HG03045 (cell line): Measurements from ENCODE around the gene RFX2.
"Not testable (repeated sequence)": the region's sequence is repeated elsewhere in the genome, so short reads cannot be mapped to it uniquely, and the experiment has no call there.

Experiments used
- ATAC-seq: cut with Tn5 transposase; IDR thresholded peaks from one replicate; pipeline ENCODE4 v1.9.1; 2021; ENCODE audit warnings: mild to moderate bottlenecking, moderate library complexity; ENCODE audit not compliant: unreplicated experiment

Gene RFX2

DNA sequence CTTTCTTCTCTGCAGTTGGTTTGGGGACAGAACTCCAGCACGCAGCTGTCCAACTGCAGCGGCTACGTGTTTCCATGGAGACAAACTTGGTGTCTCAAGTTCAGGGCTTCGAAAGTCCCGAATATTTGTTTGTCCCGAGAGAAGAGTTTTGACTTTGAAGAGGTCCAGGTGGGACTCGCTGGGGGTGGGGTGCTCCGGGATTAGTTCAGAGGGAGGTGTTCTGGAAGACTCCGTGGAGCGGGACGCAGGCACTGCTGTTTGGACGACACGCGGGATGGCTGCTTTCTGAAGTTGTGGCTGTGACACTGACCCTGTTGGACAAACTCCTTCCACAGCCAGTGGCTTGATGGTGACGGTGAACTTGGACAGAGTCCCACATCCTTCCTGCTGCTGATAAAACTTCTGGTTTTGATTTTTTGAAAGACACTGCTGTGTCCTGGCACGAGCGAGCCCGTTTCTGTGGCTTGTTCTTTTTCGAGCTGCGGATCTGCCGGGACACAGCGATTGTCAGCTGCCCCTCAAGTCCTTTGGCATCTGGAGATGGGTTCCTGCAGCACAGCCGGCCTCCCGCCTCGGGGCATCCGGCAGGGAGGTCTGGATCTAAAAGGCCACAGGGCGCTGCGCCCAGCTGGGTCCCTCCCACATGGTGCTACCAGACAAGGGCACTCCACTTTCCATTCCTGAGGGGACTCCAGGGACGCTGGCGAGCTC, 116.5 kb downstream of the RFX2 start:
- ATAC-seq, result no peak

DNA sequence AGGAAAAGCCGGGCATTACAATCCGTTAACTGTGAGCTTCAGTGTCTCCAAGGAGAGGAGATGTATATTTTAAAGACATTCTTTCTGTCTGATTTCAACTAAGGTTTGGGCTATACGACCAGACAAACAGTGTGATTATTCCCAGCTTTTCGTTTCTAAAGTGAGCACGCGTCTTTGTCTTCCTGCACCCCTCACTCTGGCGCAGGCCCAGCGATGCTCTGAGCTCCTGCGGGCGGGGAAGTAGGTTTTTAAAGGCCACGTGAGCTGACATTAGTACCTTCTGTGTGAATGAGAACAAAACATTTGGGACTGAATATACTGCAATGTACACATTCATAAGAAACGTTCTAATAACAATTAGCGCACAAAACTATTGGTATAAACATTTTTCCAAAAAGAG, 117.1 kb downstream of the RFX2 start:
- ATAC-seq, result no peak

DNA sequence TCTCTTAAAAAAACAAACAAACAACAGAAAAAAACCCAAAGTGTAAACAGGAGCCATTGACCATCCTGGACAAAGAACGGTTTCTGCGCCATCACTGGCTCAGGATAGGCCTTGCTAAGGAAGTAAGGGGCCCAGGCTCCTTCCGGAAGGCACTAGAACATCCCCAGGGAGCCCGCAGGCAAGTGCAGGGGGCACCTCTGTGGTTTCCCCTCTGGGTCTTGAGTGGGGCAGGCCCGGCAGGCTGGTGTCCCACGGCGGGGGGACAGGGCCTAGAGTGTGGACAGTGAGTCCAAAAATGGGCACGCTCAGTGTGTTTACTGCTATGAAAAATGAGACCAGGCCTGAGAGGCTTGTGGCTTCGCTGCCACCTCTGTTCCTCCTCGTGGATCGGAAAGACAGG, 117.5 kb downstream of the RFX2 start:
- ATAC-seq, result no peak

DNA sequence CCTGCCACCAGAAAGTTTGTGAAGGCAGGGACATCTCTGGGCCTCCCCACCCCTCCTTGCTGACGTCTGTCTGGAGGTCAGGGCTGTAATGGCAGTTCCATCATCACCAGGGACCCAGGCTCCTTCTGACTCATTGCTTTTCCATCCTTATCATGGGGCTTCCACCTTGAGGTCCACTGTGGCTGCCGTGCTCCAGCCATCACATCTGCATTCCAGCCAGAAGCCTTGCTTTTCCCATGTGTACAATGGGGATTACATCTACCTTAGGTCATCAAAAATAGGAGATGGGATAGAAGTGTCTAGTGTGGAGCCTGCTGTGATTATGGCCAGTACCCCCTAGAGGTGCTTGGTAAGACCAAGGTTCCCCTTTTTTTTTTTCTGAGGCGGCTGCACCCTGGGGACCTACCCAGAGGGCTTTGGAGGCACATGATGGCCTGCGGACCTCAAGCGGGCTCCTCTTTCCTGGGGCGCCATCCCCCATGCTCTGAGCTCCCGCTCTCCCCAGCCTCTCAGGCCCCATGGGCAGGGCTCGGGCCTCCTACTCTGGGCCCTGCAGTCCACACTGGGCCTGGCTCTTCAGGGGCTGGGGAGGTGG, 119.0 kb downstream of the RFX2 start:
- ATAC-seq, result no peak

DNA sequence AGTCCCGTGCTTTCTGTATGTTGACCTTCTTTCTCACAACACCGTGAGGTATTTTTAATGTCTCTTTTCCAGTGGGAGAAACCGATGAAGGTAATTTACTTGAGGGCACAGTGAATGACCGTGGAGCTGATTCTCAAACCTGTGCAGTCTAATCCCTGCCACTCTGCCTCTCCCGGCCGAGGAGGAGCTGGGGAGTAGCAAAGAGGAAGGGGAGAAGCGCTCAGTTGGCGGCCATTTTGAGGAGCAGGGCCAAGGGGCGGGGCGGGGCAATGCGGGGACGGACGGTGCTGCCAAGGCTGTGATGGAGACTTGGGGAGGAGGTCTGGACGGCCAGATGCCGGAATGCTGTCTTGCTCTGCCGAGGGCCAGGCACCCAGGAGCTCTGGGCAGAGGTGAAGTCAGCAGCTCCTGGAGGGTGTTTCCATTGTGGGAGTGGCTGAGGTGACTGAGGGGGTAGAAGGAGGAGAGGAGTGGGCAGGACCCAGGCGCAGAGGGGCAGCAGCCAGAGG, 120.0 kb downstream of the RFX2 start:
- ATAC-seq, result no peak

DNA sequence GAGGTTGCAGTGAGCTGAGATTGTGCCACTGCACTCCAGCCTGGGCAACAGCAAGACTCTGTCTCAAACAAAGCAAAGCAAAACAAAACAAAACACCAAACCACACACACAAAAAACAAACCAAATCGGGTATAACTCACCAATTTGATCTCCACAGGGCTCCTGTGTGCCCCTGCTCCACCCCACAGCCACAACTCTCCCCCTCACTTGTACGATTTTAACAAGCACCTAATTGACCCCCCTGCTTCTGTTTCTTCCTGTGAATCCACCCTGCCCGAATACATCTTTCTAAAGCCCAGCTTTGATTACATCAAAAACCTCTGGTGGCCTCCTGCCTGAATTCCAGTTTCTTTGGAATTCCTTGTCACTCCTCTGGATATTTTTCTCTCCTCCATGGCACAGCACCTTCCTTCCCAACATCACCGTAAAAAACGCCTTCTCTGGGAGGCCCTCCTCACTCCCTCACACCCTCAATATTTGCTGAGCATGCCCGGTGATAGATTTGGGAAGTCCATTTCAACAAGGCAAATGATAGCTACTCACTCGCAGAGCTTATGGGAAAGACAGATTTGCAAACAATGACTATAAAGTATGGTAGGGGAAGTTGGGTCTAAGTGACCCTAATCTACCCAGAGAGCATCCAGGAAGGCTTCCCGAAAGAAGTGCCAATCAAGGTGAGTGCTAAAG, 120.8 kb downstream of the RFX2 start:
- no peak for ATAC-seq

DNA sequence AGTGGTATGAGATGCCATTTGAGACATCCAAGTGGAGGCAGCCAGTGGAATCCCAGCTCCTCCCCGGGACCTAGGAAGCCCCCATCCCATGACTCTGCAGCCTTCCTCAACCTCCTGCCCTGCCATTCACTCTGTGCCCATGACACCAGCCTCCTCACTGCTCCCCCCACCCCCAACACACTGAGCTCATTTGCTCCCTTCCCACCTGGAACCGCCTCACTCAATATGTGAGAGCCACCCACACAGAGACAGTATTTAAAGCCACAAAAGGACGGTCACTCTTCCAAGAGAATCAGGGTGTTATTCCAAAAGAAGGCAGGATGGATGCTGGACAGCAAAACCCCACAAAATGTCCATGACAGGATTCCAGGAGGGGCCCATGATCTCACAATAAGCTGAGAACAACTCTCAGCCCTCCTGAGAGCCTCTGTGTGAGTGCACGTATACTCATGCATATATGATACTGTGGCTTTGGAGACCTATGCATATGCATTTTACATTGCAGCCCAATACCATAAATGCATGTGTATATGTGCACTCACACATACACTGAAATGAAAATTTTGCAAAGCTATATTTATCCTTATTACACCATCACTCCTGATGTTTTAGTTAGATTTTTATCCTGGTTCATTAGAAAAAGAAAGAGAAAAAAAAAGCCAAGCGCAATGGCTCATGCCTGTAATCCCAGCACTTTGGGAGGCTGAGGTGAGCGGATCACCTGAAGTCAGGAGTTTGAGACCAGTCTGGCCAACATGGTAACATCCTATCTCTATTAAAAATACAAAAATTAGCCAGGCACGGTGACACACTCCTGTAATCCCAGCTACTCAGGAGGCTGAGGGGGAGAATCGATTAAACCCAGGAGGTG, 121.5 kb downstream of the RFX2 start:
- ATAC-seq, result no peak

DNA sequence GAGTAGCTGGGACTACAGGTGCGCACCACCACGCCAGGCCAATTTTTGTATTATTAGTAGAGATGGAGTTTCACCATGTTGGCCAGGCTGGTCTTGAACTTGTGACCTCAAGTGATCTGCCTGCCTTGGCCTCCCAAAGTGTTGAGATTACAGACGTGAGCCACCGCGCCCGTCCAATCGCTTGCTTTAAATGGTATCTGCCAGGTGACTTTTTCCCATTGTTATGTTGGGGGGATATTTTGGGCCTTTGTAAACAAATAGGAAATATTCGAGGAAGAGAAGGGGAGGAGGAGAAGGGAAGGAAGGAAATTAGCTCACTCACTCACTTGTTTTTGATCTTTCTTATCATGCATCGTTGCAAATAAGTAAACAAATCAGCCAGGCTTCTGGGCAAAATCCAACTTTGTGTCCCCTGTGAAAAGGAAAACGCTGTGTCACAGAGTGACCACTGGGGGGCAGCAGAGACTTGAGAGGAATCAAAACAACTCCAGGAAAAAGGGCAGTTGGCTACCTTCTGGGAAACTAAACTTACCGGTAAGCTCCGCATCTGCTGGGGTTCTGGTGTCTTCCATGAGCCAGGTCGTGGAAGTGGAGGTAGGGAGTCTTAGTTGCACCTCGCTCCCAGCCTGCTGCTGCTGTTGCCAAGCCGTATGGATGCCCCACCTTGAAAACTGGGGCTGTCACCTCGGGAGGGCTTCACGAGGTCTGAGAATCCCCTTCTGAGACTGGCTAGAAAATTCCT, 123.1 kb downstream of the RFX2 start:
- ATAC-seq, result no peak

DNA sequence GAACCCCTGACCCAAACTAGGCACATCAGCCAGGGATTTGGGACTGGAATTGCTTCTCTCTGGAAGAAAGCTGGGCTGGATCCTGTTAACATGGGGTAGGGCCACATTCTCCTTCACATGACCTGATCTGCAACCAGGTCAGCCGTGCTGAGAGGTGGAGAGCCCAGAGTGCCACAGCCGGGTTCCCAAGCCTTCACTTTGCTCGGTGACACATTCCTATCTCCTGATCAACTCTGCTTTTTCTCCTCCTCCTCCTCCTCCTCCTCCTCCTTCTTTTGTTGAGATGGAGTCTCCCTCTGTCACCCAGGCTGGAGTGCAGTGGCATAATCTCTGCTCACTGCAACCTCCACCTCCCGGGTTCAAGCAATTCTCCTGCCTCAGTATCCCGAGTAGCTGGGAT, 124.5 kb downstream of the RFX2 start:
- ATAC-seq, result not testable (repeated sequence)

DNA sequence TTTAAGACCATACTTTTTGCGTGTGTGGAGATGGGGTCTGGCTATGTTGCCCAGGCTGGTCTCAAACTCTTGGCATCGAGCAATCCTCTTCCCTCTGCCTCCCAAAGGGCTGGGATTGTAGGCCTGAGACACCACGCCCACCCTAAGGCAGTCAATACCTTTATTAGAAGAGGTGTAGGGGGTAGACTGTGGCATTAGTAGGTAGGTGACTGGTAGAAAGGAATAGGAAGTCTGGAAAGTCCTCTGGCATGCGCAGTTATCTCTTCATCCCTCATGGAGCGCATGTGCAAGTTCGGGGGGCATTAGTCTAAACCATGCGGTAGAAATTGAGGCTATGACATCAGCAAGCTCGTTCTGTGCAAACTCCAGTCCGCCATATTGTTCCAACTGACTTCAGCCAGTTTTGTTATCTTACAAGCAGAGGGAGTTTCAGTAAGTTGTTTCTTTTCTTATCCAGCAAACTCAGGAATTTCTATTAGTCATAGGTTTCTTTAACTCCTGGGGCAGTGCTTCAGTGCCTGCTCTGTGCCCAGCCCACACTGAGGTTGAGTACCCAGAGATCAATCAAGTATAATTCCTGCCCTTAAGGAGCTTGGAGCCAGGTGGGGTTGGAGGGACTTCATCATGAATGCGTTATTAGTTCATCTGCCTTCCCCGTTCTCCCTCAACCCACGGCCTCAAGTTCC, 125.1 kb downstream of the RFX2 start:
- ATAC-seq, result no peak

DNA sequence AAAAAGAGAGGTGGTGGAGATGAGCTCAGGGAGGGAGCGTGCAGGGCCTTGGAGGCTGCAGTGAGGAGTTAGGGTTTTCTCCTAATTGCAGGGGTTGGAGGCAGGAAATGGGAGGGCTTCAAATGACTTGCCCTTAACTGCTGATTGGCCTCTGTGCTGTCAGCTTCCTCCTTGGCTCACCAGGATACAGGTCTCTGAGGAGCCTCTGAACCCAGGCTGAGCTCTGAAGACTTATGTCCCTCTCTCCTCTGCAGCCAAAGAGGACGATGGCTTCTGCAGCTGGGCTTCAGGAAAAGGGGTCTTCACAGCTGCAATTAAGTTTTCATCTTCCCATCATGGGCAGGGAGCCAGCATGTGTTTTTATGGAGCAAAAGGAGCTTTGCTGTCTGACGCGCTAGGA, 125.7 kb downstream of the RFX2 start:
- no peak for ATAC-seq

DNA sequence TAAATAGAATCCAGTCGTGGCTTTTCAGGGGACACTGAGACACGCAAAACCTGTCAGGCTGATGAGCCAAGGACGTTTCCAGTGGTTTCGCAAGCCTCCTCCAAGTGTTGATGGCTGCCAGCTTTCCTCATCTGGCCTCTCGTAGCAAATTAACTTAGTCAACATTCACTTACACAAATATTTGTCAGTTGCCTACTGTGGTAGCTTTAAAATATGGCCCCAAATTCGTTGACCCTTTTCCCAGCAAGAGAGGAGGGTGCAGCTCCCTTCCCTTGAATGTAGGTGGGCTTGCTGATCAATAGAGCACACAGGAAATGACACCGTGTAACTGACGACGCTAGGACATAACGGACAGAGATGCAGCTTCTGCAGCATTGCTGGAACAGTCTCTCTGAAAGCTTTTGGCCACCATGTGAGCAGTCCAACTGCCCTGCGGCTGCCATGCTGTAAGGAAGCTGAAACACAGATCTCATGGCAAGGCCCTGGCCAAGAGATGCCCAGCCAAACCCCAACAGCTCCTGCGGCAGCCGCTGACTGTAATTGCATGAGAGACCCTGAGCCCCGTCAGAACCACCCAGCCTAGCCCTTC, 126.8 kb downstream of the RFX2 start:
- ATAC-seq, result no peak

DNA sequence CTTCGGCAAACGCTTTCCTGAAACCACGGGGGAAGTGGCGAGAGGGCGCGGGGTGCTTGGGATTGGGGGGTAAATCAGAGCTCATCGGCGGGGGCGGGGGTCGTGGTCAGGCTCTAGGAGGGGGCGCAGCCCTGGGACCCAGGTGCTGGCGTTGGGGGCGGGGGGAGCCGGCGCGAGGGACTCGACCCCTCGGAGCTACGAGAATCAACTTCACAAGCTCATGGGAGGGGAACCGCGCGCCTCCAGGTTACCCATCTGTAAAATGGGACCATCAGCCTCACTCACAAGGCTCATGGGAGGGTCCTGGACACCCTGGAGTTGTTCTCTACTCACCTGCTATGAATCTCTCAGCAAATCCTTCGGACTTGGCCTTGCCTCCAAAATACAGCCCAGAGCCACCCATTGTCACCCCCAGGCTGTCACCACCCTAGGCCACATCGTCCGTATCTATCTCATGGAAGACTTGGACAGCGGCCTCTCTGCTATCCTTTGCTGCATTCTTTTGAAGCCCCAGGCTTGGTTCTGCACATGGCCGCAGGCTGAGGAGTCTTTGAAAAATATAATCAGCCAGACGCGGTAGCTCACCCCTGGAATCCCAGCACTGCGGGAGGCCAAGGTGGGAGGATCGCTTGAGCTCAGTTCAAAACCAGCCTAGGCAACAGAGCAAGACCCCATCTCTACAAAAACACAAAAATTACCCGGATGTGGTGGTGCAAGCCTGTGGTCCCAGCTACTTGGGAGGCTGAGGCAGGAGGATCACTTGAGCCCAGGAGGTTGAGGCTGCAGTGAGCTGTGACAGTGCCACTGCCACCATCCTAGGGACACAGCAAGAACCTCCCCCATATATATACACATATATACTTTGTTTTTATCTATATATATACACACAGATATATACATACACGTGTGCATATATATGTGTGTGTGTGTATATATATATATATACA, 131.4 kb downstream of the RFX2 start:
- ATAC-seq, result no peak

DNA sequence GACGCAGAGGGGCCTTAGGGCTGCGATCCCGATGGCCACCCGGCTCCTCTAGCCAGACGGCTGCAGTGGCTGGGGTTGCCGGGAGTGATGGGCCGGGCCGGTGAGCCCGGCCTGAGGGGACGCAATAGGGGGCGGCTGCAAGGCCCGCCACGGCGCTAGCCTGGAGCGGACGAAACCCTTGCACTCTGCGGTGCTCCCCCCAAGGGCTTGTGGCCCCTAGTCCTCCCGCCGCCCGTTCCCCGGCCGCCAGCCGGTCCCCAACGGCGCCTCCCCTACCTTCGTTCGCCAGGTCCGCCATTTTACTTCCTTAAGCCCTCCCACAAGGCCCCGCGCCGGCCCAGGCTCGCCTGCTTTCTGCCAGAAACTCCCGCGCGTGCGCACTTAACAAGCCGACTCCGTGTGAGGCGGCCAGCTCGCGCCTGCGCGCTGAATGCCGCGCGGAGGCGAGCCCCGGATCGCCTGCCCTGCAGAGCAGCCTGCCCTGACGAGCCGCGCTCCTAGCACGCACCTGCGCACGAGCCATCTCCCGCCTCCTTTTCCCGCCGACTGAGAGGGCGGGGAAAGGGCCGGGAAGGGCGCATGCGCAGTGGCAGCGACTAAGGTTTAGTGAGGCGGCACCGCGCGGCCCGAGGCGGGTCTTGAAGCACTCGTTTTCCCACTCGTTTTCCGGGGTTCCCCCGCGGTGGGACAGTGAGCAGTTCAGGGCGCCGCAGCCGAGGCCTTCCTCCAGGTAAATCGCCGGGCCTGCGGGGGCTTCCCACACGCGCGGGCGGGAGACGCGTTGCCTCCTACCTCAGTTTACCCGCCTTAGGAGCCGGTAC, 132.3 kb downstream of the RFX2 start, which contains the start of gene RANBP3:
Gene RANBP3, minus strand, starts transcription at position 356 of the 821 bp plus-strand sequence. Its CDS starts 58 bp downstream, at position 298.
- peak; percentile 82 for ATAC-seq

DNA sequence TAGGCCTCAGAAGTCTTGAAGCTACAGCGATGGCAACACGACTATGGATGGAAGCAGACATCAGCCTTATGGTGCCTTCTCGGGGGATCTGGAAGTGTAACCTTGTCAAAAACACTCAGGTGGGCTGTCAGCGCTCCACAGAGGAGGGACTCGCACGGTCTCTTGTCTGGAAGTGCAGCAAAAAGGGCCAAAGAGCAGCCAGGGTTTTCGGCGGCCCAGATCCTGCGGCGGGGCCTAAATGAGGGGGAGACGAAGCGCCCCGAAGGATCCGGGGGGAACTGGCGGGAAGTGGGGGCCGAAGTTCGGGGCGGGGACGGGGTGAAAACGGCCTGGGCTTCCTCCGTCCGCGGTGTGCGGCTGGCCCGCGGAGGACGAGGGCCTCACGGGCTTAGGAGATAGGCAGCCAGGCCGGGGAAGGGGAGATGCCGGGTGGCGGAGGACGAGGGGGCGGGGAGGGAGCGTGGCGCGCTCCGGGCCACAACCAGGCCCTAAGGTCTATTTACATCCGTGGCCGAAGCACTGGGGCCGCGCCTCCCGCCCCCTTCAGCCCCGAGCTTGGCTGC, 133.0 kb downstream of the RFX2 start:
- peak; percentile 9 for ATAC-seq

DNA sequence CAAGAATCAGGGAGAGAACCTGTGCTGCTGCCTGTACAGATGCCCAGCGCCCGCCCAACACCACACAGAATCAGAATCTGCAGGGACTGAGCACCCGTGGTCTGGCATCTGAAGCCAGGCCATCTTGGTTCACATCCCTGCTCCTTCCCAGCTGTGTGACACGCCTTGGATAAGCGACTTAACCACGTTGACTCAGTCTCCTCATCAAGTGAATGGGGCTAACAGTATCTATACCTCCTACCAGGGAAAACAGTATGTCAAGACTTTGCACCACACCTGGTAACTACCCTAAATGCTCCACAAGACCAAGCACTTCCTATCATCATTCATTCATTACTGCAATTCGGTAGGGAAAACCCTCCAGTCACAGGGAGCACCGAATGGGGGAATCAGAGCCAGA, 133.5 kb downstream of the RFX2 start:
- no peak for ATAC-seq

DNA sequence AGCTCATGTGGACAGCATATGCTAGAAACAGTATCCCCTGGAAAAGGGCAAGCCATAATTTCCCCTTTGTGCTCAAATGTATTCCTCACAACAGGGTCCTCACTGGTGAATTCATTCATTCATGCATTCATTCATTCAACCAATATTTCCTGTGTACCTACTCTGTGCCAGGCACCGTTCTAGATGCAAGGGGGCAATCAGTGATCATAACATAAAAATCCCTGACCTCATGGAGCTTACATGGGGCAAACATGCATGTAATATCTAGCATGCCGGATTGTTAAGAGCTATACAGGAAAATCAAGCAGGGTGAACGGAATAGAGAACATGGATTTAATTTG, 134.9 kb downstream of the RFX2 start:
- no peak for ATAC-seq
